Breast epithelium (tissue), 3 donors: ENCODE data around the gene REEP1.

Experiments used
- CTCF ChIP-seq, 3 donors: fragments of 450-650 bp; IDR thresholded peaks; one replicate each; pipeline ENCODE4 v1.5.1; 2016 to 2017; ENCODE audit warnings: antibody characterized with exemption in 3 of 3, mild to moderate bottlenecking in 3 of 3, moderate library complexity in 3 of 3
- POLR2AphosphoS5 ChIP-seq, 3 donors: sonication (generic); formaldehyde crosslinking; IDR thresholded peaks; one replicate each; pipeline ENCODE4 v1.6.1; 2017; ENCODE audit warnings: antibody characterized with exemption in 3 of 3

GRCh38 chr2:86225581-86225980, 111.8 kb downstream of the REEP1 start:
- no peak for TF ChIP-seq CTCF (IDR thresholded peaks at IDR 0.05)
- TF ChIP-seq POLR2AphosphoS5 (IDR thresholded peaks at IDR 0.05) = no peak
